Bronchial epithelial cell (primary cell): ENCODE data around the gene C19orf44. TPM values are rescaled to one million over a fixed set of nuclear protein-coding genes. Genes with fewer than 3 reads are reported as not detected.

ENCODE experiments used
- DNase-seq: peaks from one replicate; pipeline ENCODE4 v3.0.0-alpha.2; 2010; ENCODE audit warnings: low read depth
- FAIRE-seq: peaks from 2 replicates; lab custom pipeline; 2011; peaks lifted over from hg19 to GRCh38; lab: Jason Lieb, UNC
- H3K27me3 ChIP-seq: 2 replicates; pipeline ENCODE4 v1.5.1; 2011; ENCODE audit warnings: low read length; ENCODE audit not compliant: control insufficient read depth, insufficient read depth
- H3K36me3 ChIP-seq: 2 replicates; pipeline ENCODE4 v1.5.1; 2011; ENCODE audit warnings: low read length; ENCODE audit not compliant: control insufficient read depth, insufficient read depth
- H3K4me3 ChIP-seq: 2 replicates; pipeline ENCODE4 v1.5.1; 2011; ENCODE audit warnings: mild to moderate bottlenecking, low read depth, low read length, control low read depth
- total RNA-seq: library from RNA; depleted of rRNA; stranded (reverse); fragments of >200 nt; gene quantifications from 2 replicates; pipeline ENCODE4 v1.2.1, GENCODE V29; 2014
- TF ChIP-seq, protein P1 (sequence below): IDR thresholded peaks from 2 replicates; pipeline ENCODE4 v1.5.1; 2011; ENCODE audit warnings: mild to moderate bottlenecking, moderate library complexity, low read length, control low read depth, inconsistent platforms; ENCODE audit not compliant: insufficient read depth, severe bottlenecking

Gene C19orf44
- total RNA-seq, 1 donor from 2014 or later, result 1.1 TPM

DNA sequence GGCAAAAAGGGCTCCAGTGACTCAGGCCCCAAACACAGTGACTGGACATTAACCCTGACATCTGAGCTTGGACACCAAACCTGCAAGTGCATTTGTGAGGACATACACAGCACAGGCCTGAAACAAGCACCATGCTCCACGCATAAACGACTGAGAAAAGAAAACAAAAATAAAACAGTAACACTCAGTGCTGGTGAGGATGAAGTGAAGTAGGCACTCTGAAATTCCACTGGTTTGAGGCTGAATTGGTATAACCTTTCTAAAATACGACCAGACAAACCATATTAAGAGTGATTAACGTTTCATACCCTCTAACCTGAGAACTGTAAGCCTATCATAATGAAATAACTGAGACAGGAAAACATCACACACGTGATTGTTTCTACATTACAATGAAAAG, 70.5 kb downstream of the C19orf44 start:
- FAIRE-seq, result no peak
- H3K4me3 ChIP-seq, result no peak overlapping the region
- no peak for DNase-seq
- no peaks in the 10 kb centered on the region for H3K27me3 ChIP-seq
- peaks cover 32% of the 10 kb centered on the region for H3K36me3 ChIP-seq
- TF ChIP-seq, protein P1, sequence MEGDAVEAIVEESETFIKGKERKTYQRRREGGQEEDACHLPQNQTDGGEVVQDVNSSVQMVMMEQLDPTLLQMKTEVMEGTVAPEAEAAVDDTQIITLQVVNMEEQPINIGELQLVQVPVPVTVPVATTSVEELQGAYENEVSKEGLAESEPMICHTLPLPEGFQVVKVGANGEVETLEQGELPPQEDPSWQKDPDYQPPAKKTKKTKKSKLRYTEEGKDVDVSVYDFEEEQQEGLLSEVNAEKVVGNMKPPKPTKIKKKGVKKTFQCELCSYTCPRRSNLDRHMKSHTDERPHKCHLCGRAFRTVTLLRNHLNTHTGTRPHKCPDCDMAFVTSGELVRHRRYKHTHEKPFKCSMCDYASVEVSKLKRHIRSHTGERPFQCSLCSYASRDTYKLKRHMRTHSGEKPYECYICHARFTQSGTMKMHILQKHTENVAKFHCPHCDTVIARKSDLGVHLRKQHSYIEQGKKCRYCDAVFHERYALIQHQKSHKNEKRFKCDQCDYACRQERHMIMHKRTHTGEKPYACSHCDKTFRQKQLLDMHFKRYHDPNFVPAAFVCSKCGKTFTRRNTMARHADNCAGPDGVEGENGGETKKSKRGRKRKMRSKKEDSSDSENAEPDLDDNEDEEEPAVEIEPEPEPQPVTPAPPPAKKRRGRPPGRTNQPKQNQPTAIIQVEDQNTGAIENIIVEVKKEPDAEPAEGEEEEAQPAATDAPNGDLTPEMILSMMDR, result no peak

DNA sequence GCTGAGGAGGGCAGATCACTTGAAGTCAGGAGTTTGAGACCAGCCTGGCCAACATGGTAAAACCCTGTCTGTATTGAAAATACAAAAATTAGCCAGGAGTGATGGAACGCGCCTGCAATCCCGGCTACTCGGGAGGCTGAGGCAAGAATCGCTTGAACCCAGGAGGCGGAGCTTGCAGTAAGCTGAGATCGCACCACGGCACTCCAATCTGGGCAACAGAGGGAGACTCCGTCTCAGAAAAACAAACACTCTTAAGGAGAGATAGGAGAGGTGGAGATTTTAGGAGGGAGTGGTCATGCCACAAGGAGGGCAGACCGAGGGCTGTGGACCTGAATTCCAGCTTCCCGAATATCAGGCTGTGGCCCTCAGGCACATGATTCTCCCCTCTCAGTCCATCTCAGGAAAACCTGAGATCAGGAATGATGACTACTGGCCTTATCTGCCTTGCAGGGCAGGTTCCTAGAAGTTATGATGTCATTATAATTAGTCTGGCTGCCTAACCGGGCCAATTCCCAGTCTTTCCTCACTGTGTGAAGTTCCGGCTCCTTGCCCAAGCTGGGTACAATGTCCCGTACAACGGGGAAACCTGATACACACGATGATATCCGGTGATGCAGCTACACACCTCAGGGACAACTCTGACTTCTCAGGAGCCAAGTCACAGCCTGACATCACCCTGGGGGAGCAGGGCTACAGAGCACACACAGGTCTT, 73.6 kb downstream of the C19orf44 start:
- TF ChIP-seq, protein P1, result no peak
- DNase-seq, result peak; percentile 85
- Histone ChIP-seq H3K27me3 (no peaks in the 10 kb centered on the region), H3K36me3 (peaks cover 21% of the 10 kb centered on the region), H3K4me3 (no peak overlapping the region)
- FAIRE-seq, result no peak

Other genes starting within 250 kb of the C19orf44 start
- under 0.01 and 0.64 TPM in 2 replicates for gene KLF2, start 171.6 kb upstream of the C19orf44 start, total RNA-seq
- gene EPS15L1, start 24.4 kb upstream of the C19orf44 start, total RNA-seq, result 11.1 and 14.3 TPM in 2 replicates
- gene CALR3, start 227 bp upstream of the C19orf44 start, total RNA-seq, result 0.26 and 0.51 TPM in 2 replicates
- gene CHERP, start 46.0 kb downstream of the C19orf44 start, total RNA-seq, result 2.4 and 5.8 TPM in 2 replicates
- gene SLC35E1, start 76.0 kb downstream of the C19orf44 start, total RNA-seq, result 24.7 and 26.1 TPM in 2 replicates
- gene MED26, start 131.8 kb downstream of the C19orf44 start, total RNA-seq, result 2.9 and 6.0 TPM in 2 replicates
- 68.0 and 75.3 TPM in 2 replicates for gene SMIM7, start 163.8 kb downstream of the C19orf44 start, total RNA-seq
- 4.7 and 10.0 TPM in 2 replicates for gene TMEM38A, start 164.7 kb downstream of the C19orf44 start, total RNA-seq
- under 0.01 and 0.13 TPM in 2 replicates for gene NWD1, start 223.5 kb downstream of the C19orf44 start, total RNA-seq